GOT3 (cell line): ENCODE measurements around the gene TXNDC9.
"Not testable (repeated sequence)": the region's sequence is repeated elsewhere in the genome, so short reads cannot be mapped to it uniquely, and the experiment has no call there.

ENCODE experiments used
- DNase-seq: peaks from one replicate; lab custom pipeline; 2025; ENCODE audit warnings: mixed read lengths; lab: John Stamatoyannopoulos, UW

Gene TXNDC9

GRCh38 chr2:99325384-99325783 lies 10.7 kb downstream of the TXNDC9 start:
- no peak for DNase-seq

- DNase-seq, result not testable (repeated sequence)
These were observed 18.3 kb downstream of the TXNDC9 start for GRCh38 chr2:99317873-99318200.

- no peak for DNase-seq
These were observed 18.8 kb downstream of the TXNDC9 start for GRCh38 chr2:99317161-99317872.

GRCh38 chr2:99301097-99301496 lies 35.0 kb downstream of the TXNDC9 start, which contains the start of gene LYG1:
Gene LYG1 (minus strand): TSS chr2:99301197. CDS start chr2:99295670, 5,527 bp downstream.
- DNase-seq, result not testable (repeated sequence)

GRCh38 chr2:99299580-99299979 lies 36.6 kb downstream of the TXNDC9 start:
- DNase-seq, result no peak

- no peak for DNase-seq
These were observed 38.1 kb downstream of the TXNDC9 start for GRCh38 chr2:99297994-99298393.

GRCh38 chr2:99285526-99285925 lies 50.6 kb downstream of the TXNDC9 start:
- DNase-seq, result no peak

GRCh38 chr2:99279969-99280695 lies 56.0 kb downstream of the TXNDC9 start:
- no peak for DNase-seq

GRCh38 chr2:99278793-99279291 lies 57.3 kb downstream of the TXNDC9 start:
- DNase-seq, result no peak

GRCh38 chr2:99278195-99278765 lies 57.9 kb downstream of the TXNDC9 start:
- not testable (repeated sequence) for DNase-seq

- no peak for DNase-seq
These were observed 60.3 kb downstream of the TXNDC9 start for GRCh38 chr2:99275882-99276281.
